ENCODE results near the gene HOXC6.

HOXC6 gene

DNA sequence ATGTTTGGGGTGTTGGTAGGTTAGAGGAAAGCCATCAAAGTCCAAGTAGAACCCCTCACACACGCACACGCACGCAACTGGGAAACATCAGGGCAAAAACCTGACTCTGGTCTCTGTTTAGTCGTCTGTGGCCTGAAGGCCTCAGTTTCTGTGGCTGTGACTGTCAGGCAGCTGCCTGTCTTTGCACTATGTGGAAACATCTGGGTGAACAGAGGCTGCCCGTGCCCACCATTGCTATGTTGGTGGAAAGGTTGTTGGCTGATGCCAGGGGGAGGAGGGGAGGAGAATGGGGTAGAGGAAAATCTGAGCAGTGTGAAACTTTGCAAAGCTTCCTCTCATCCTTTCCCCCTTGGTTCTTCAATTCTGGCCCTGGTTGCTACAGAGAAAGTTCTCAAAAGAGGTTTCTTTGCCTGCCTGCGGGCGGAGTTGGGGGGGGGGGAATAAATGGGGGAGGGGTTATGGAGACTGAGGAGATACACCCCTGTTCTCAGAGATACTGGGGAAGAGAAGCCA, 35.8 kb upstream of the HOXC6 start:
- no peak overlapping the region for H3K4me3 ChIP-seq (replicated peaks; ENCODE audit: low read depth, low read length)
- DNase-seq (ENCODE audit: extremely low read depth, low read depth): no peak
- TF ChIP-seq, protein P1, sequence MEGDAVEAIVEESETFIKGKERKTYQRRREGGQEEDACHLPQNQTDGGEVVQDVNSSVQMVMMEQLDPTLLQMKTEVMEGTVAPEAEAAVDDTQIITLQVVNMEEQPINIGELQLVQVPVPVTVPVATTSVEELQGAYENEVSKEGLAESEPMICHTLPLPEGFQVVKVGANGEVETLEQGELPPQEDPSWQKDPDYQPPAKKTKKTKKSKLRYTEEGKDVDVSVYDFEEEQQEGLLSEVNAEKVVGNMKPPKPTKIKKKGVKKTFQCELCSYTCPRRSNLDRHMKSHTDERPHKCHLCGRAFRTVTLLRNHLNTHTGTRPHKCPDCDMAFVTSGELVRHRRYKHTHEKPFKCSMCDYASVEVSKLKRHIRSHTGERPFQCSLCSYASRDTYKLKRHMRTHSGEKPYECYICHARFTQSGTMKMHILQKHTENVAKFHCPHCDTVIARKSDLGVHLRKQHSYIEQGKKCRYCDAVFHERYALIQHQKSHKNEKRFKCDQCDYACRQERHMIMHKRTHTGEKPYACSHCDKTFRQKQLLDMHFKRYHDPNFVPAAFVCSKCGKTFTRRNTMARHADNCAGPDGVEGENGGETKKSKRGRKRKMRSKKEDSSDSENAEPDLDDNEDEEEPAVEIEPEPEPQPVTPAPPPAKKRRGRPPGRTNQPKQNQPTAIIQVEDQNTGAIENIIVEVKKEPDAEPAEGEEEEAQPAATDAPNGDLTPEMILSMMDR (IDR thresholded peaks at IDR 0.05; ENCODE audit: low read depth, low read length, missing control alignments): no peak

DNA sequence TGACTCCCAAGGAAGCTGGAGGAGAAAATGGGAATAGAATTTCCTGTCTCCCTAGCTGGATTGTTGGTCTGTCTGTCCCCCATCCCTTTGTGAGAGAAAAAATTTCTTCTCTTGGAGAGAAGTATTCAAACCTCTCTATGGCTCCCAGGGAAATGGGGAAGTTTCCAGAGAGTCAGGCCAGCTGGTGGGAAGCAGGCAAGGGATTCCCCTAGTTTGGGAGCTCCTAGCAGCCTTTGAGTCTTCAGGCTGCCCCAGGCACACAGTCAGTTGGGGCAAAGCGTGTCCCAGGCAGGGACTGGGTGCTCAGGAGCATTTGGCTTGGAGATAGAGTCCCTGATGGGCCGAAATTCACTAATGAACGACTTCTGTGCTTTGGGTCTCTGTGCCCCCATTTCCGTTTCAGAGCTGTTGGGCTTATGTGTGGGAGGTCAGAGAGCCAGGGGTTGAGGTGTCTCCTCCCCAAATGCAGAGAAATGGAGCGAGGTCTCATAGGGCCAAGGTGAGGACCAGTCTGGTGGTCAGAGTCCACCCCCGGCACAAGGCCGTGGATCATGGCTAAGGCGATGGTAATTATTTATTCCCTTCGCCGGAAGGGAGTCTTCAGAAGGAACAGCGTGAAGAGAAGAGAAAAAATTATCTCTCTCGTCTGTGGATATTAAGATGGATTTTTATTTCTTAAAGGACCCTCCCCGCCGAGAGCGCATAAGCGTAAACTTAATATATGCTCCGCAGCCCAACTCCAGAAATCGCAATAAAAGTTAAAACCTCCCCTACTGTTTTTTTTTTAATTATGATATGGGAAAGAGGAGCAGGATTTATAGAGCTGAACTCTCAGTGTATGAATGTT, 34.9 kb upstream of the HOXC6 start:
- TF ChIP-seq, protein P1 (IDR thresholded peaks at IDR 0.05; ENCODE audit: low read depth, low read length, missing control alignments): no peak
- H3K4me3 ChIP-seq (replicated peaks; ENCODE audit: low read depth, low read length): no peak overlapping the region
- DNase-seq (ENCODE audit: extremely low read depth, low read depth): no peak

DNA sequence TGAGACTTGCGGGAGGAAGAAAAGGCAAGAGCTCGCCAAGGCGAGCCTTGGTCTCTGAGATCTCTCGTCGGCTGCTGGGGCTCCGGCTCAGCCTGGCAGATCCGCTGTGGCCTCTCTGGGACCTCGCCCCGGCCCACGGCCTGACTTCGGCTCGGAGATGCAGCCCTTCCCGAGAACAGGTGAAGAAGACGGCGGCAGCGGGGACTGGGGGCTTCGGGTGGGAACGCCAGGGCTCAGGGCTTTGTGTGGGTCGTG, 34.3 kb upstream of the HOXC6 start:
- TF ChIP-seq, protein P1 (IDR thresholded peaks at IDR 0.05; ENCODE audit: low read depth, low read length, missing control alignments): no peak
- no peak overlapping the region for H3K4me3 ChIP-seq (replicated peaks; ENCODE audit: low read depth, low read length)
- no peak for DNase-seq (ENCODE audit: extremely low read depth, low read depth)

DNA sequence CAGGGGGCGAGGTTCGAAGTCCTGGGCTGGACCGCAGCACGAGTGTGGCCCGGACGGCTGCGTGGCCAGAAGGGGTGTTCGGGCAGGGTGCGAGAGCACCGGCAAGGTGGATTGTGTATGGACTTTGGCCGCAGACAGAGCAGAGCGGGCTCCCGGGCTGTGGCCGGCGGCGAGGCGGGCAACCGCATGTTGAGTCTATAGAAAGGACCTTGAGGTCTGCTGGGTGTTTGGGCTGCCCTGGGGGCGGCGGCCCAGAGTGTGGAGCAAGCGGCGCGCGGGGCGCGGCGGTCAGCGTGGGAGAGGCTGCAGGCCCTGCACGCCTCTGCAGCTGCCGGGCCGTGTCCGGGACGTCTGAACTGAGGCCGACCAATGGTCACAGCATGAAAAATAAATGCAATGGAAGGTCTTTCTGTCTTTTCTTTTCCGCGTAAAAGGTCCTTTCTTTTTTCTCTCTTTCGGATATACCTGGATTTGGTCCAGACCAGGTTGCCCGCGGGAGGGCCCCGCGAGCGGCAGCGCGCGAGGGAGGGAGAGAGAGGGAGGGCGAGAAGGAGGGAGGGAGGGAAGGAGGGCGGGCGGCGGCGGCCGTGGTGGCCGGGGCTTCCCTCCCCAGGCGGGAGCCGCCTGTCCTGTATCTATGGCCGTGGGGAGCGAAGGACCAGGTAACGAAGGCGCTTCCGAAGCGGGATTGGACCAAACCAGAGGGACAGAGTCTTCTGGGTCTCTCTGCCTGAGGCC, 33.8 kb upstream of the HOXC6 start:
- TF ChIP-seq, protein P1 (IDR thresholded peaks at IDR 0.05; ENCODE audit: low read depth, low read length, missing control alignments): no peak
- no peak for DNase-seq (ENCODE audit: extremely low read depth, low read depth)
- no peak overlapping the region for H3K4me3 ChIP-seq (replicated peaks; ENCODE audit: low read depth, low read length)

DNA sequence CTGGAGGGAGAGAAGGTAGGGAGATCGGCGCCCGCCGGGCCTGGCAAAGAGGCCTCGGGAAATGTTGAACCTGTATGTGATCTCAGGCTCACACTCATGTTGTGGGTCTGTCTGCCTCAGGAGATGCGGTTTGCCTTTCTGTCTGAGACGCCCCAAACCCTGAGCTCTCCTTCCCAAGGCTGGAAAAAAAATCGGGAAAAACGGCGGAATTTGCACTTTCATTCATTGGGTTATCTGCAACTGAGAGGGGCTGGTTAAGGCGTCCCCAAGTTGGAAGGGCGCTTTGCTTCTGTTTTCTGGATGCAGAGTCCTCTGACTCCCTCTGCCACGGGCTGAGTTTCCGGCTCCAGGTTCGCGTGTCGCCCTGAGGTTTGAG, 33.2 kb upstream of the HOXC6 start:
- TF ChIP-seq, protein P1 (IDR thresholded peaks at IDR 0.05; ENCODE audit: low read depth, low read length, missing control alignments): no peak
- no peak for DNase-seq (ENCODE audit: extremely low read depth, low read depth)
- peak overlapping the region; percentile 34 for H3K4me3 ChIP-seq (replicated peaks; ENCODE audit: low read depth, low read length)

DNA sequence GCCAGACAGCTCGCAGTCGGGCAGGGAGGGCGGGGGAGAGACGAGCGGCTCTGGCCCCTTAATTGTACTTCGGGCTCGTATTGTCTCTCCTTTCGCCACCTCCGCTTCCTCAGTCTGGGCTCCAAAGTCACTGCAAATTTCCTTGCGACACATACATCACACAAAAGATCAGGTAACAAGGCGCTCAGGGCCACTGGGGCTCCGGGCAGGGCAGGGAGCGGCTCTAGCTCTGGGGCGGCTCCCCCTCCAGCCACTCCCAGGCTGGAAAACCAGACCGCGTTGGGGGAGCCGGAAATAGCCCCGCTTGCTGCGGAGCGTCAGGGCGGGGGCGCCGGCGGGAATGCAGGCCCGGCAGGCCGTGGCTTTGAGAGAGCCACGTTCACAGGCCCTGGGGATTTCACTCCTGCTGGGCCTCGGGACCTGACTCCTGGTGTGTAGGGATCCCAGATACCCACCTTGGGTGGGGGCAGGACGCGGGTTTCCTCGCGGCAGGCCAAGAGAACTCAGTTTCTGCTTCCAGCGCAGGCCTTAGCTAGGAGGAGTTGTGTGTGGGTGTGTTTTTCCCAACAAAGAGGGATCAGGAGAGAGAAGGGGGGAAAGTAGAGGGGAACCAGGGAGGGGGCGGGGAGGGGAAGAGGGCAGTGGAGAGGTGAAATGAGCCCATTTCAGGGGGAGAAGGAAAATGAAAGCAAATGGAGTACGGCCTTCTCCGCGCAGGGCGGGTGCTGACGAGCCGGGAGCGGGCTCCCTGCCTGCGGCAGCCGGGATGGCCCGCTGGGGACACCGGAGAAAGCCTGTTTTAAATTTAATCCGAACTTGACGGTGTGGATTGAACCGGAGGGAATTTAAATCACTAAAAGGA, 32.6 kb upstream of the HOXC6 start:
- DNase-seq (ENCODE audit: extremely low read depth, low read depth): no peak
- TF ChIP-seq, protein P1 (IDR thresholded peaks at IDR 0.05; ENCODE audit: low read depth, low read length, missing control alignments): no peak
- H3K4me3 ChIP-seq (replicated peaks; ENCODE audit: low read depth, low read length): peak overlapping the region; percentile 34
